Activated naive CD8-positive, alpha-beta T cell treated with anti-CD3 and anti-CD28 coated beads for 36 hours (primary cell): ENCODE data around the gene EDRF1. TPM values are rescaled to one million over a fixed set of nuclear protein-coding genes. Genes with fewer than 3 reads are reported as not detected.

Experiments
- DNase-seq: peaks from one replicate; pipeline ENCODE4 v3.0.0; 2021
- H3K27ac Mint-ChIP-seq: one replicate; pipeline ENCODE4 v1.8.0; 2022; ENCODE audit warnings: mild to moderate bottlenecking, moderate library complexity, mixed read lengths
- H3K27me3 Mint-ChIP-seq: one replicate; pipeline ENCODE4 v1.8.0; 2022; ENCODE audit warnings: mild to moderate bottlenecking, mixed read lengths
- H3K36me3 Mint-ChIP-seq: one replicate; pipeline ENCODE4 v1.8.0; 2021; ENCODE audit warnings: mild to moderate bottlenecking, mixed read lengths
- H3K4me1 Mint-ChIP-seq: one replicate; pipeline ENCODE4 v1.8.0; 2021; ENCODE audit warnings: mixed read lengths
- H3K4me3 Mint-ChIP-seq: one replicate; pipeline ENCODE4 v1.8.0; 2022; ENCODE audit warnings: mild to moderate bottlenecking, moderate library complexity, mixed read lengths
- H3K9me3 Mint-ChIP-seq: one replicate; pipeline ENCODE4 v1.8.0; 2022; ENCODE audit warnings: mixed read lengths
- total RNA-seq, 2 experiments: library from RNA; stranded (reverse); gene quantifications; one replicate each; pipeline ENCODE4 v1.2.3, GENCODE V29; 2021

Gene EDRF1
- total RNA-seq, 2 experiments from 2014 or later, result 28.1 to 30.6 TPM

GRCh38 chr10:125785791-125786190, 66.3 kb downstream of the EDRF1 start:
- H3K27ac Mint-ChIP-seq, result no peak overlapping the region
- H3K36me3 Mint-ChIP-seq, result peaks cover 9% of the 10 kb centered on the region
- H3K4me1 Mint-ChIP-seq, result peaks cover 28% of the 10 kb centered on the region
- no peak overlapping the region for H3K4me3 Mint-ChIP-seq
- DNase-seq, result no peak
- H3K9me3 Mint-ChIP-seq, result no peaks in the 10 kb centered on the region
- no peaks in the 10 kb centered on the region for H3K27me3 Mint-ChIP-seq

GRCh38 chr10:125788156-125789034, 68.9 kb downstream of the EDRF1 start:
- Mint-ChIP-seq H3K27ac (peak overlapping the region; percentile 62), H3K4me1 (peaks cover 28% of the 10 kb centered on the region), H3K27me3 (no peaks in the 10 kb centered on the region), H3K9me3 (no peaks in the 10 kb centered on the region), H3K36me3 (peaks cover 13% of the 10 kb centered on the region), H3K4me3 (no peak overlapping the region)
- DNase-seq, result no peak

GRCh38 chr10:125792342-125793300, 73.1 kb downstream of the EDRF1 start:
- Mint-ChIP-seq H3K27me3 (no peaks in the 10 kb centered on the region), H3K27ac (no peak overlapping the region), H3K9me3 (no peaks in the 10 kb centered on the region), H3K36me3 (peaks cover 16% of the 10 kb centered on the region), H3K4me3 (no peak overlapping the region), H3K4me1 (peaks cover 15% of the 10 kb centered on the region)
- no peak for DNase-seq

- H3K4me1 Mint-ChIP-seq, result peaks cover 1% of the 10 kb centered on the region
- no peak overlapping the region for H3K27ac Mint-ChIP-seq
- H3K9me3 Mint-ChIP-seq, result no peaks in the 10 kb centered on the region
- no peaks in the 10 kb centered on the region for H3K27me3 Mint-ChIP-seq
- H3K4me3 Mint-ChIP-seq, result no peak overlapping the region
- peaks cover 7% of the 10 kb centered on the region for H3K36me3 Mint-ChIP-seq
- no peak for DNase-seq
Measured at GRCh38 chr10:125795128-125795527, 75.6 kb downstream of the EDRF1 start.

- Mint-ChIP-seq H3K9me3 (no peaks in the 10 kb centered on the region), H3K4me3 (no peak overlapping the region), H3K27ac (no peak overlapping the region), H3K4me1 (no peaks in the 10 kb centered on the region), H3K27me3 (no peaks in the 10 kb centered on the region), H3K36me3 (peaks cover 7% of the 10 kb centered on the region)
- no peak for DNase-seq
Measured at GRCh38 chr10:125795637-125796190, 76.2 kb downstream of the EDRF1 start.

GRCh38 chr10:125797424-125797823, 77.9 kb downstream of the EDRF1 start:
- H3K4me3 Mint-ChIP-seq, result no peak overlapping the region
- no peaks in the 10 kb centered on the region for H3K9me3 Mint-ChIP-seq
- no peaks in the 10 kb centered on the region for H3K4me1 Mint-ChIP-seq
- H3K27ac Mint-ChIP-seq, result no peak overlapping the region
- H3K27me3 Mint-ChIP-seq, result no peaks in the 10 kb centered on the region
- DNase-seq, result no peak
- peaks cover 5% of the 10 kb centered on the region for H3K36me3 Mint-ChIP-seq

GRCh38 chr10:125797994-125798662, 78.6 kb downstream of the EDRF1 start:
- H3K4me1 Mint-ChIP-seq, result peaks cover 4% of the 10 kb centered on the region
- no peak for DNase-seq
- H3K9me3 Mint-ChIP-seq, result no peaks in the 10 kb centered on the region
- no peaks in the 10 kb centered on the region for H3K27me3 Mint-ChIP-seq
- peaks cover 3% of the 10 kb centered on the region for H3K36me3 Mint-ChIP-seq
- no peak overlapping the region for H3K27ac Mint-ChIP-seq
- H3K4me3 Mint-ChIP-seq, result no peak overlapping the region

- H3K4me3 Mint-ChIP-seq, result no peak overlapping the region
Measured at GRCh38 chr10:125799451-125800182, 80.1 kb downstream of the EDRF1 start.

GRCh38 chr10:125801574-125801973, 82.1 kb downstream of the EDRF1 start:
- Mint-ChIP-seq H3K27me3 (no peaks in the 10 kb centered on the region), H3K9me3 (no peaks in the 10 kb centered on the region)

More at GRCh38 chr10:125799451-125800182, 80.1 kb downstream of the EDRF1 start:
- DNase-seq, result no peak
- no peak overlapping the region for H3K27ac Mint-ChIP-seq
- H3K9me3 Mint-ChIP-seq, result no peaks in the 10 kb centered on the region
- peaks cover 4% of the 10 kb centered on the region for H3K4me1 Mint-ChIP-seq
- no peaks in the 10 kb centered on the region for H3K27me3 Mint-ChIP-seq
- H3K36me3 Mint-ChIP-seq, result peaks cover 2% of the 10 kb centered on the region

GRCh38 chr10:125802131-125802530, 82.6 kb downstream of the EDRF1 start:
- no peak for DNase-seq
- Mint-ChIP-seq H3K27ac (no peak overlapping the region), H3K9me3 (no peaks in the 10 kb centered on the region), H3K36me3 (peaks cover 3% of the 10 kb centered on the region), H3K4me3 (no peak overlapping the region), H3K4me1 (peaks cover 4% of the 10 kb centered on the region), H3K27me3 (no peaks in the 10 kb centered on the region)

More at GRCh38 chr10:125801574-125801973, 82.1 kb downstream of the EDRF1 start:
- Mint-ChIP-seq H3K36me3 (peaks cover 2% of the 10 kb centered on the region), H3K4me1 (peaks cover 4% of the 10 kb centered on the region), H3K4me3 (no peak overlapping the region), H3K27ac (no peak overlapping the region)
- no peak for DNase-seq

GRCh38 chr10:125802739-125803138, 83.2 kb downstream of the EDRF1 start:
- no peaks in the 10 kb centered on the region for H3K9me3 Mint-ChIP-seq
- peaks cover 4% of the 10 kb centered on the region for H3K4me1 Mint-ChIP-seq
- DNase-seq, result no peak
- no peaks in the 10 kb centered on the region for H3K27me3 Mint-ChIP-seq
- H3K36me3 Mint-ChIP-seq, result peaks cover 4% of the 10 kb centered on the region
- H3K27ac Mint-ChIP-seq, result no peak overlapping the region
- H3K4me3 Mint-ChIP-seq, result no peak overlapping the region

GRCh38 chr10:125808047-125808446, 88.5 kb downstream of the EDRF1 start:
- H3K27me3 Mint-ChIP-seq, result no peaks in the 10 kb centered on the region
- H3K9me3 Mint-ChIP-seq, result no peaks in the 10 kb centered on the region
- no peak overlapping the region for H3K4me3 Mint-ChIP-seq
- no peak for DNase-seq
- peaks cover 16% of the 10 kb centered on the region for H3K36me3 Mint-ChIP-seq
- H3K27ac Mint-ChIP-seq, result no peak overlapping the region
- H3K4me1 Mint-ChIP-seq, result no peaks in the 10 kb centered on the region

GRCh38 chr10:125811251-125811650, 91.7 kb downstream of the EDRF1 start:
- H3K4me1 Mint-ChIP-seq, result no peaks in the 10 kb centered on the region
- no peaks in the 10 kb centered on the region for H3K27me3 Mint-ChIP-seq
- H3K36me3 Mint-ChIP-seq, result peaks cover 19% of the 10 kb centered on the region
- H3K9me3 Mint-ChIP-seq, result no peaks in the 10 kb centered on the region
- H3K4me3 Mint-ChIP-seq, result no peak overlapping the region
- H3K27ac Mint-ChIP-seq, result no peak overlapping the region
- no peak for DNase-seq
